ENCODE measurements around the gene COCH.

Gene COCH

GRCh38 chr14:30874120-30874998, at the start of gene COCH:
COCH (plus strand) TSS chr14:30874559; CDS start chr14:30874939, 380 bp downstream.
- peak; percentile 88 for DNase-seq (ENCODE audit: low spot score)

- DNase-seq (ENCODE audit: low spot score), result no peak
Observed at GRCh38 chr14:30826070-30826469, 48.3 kb upstream of the COCH start.

- no peak for DNase-seq (ENCODE audit: low spot score)
Observed at GRCh38 chr14:30829853-30830252, 44.5 kb upstream of the COCH start.

GRCh38 chr14:30834353-30834752, 40.0 kb upstream of the COCH start:
- DNase-seq (ENCODE audit: low spot score), result no peak

- DNase-seq (ENCODE audit: low spot score), result no peak
Observed at GRCh38 chr14:30838351-30838750, 36.0 kb upstream of the COCH start.

- no peak for DNase-seq (ENCODE audit: low spot score)
Observed at GRCh38 chr14:30840086-30840779, 34.1 kb upstream of the COCH start.

GRCh38 chr14:30842431-30842830, 31.9 kb upstream of the COCH start:
- DNase-seq (ENCODE audit: low spot score), result no peak

- no peak for DNase-seq (ENCODE audit: low spot score)
Observed at GRCh38 chr14:30848449-30849240, 25.7 kb upstream of the COCH start.

GRCh38 chr14:30849354-30849753, 25.0 kb upstream of the COCH start:
- no peak for DNase-seq (ENCODE audit: low spot score)

GRCh38 chr14:30849983-30850382, 24.4 kb upstream of the COCH start:
- DNase-seq (ENCODE audit: low spot score), result no peak

- no peak for DNase-seq (ENCODE audit: low spot score)
Observed at GRCh38 chr14:30853946-30854345, 20.4 kb upstream of the COCH start.

GRCh38 chr14:30854492-30854891, 19.9 kb upstream of the COCH start:
- no peak for DNase-seq (ENCODE audit: low spot score)

GRCh38 chr14:30855345-30856037, 18.9 kb upstream of the COCH start:
- DNase-seq (ENCODE audit: low spot score), result no peak

- DNase-seq (ENCODE audit: low spot score), result no peak
Observed at GRCh38 chr14:30861200-30861599, 13.2 kb upstream of the COCH start.

GRCh38 chr14:30864934-30865333, 9.4 kb upstream of the COCH start:
- no peak for DNase-seq (ENCODE audit: low spot score)

GRCh38 chr14:30868736-30869135, 5.6 kb upstream of the COCH start:
- no peak for DNase-seq (ENCODE audit: low spot score)

- no peak for DNase-seq (ENCODE audit: low spot score)
Observed at GRCh38 chr14:30869551-30870155, 4.7 kb upstream of the COCH start.

GRCh38 chr14:30872602-30873001, 1.8 kb upstream of the COCH start:
- DNase-seq (ENCODE audit: low spot score), result no peak

- DNase-seq (ENCODE audit: low spot score), result no peak
Observed at GRCh38 chr14:30873308-30874119, 845 bp upstream of the COCH start.

GRCh38 chr14:30874999-30875787, 834 bp downstream of the COCH start:
- DNase-seq (ENCODE audit: low spot score), result peak; percentile 51

All from NAMALWA (cell line).